NCI-H2107 treated with DMSO at 0.1 percent for 48 hours (cell line): ENCODE results near the gene NT5C2.
A peak's percentile ranks its signal among the peaks of the same experiment; 100 is the strongest.

Source experiments
- DNase-seq: peaks from one replicate; lab custom pipeline; 2025; ENCODE audit not compliant: unreplicated experiment; lab: John Stamatoyannopoulos, UW

Gene NT5C2

DNA sequence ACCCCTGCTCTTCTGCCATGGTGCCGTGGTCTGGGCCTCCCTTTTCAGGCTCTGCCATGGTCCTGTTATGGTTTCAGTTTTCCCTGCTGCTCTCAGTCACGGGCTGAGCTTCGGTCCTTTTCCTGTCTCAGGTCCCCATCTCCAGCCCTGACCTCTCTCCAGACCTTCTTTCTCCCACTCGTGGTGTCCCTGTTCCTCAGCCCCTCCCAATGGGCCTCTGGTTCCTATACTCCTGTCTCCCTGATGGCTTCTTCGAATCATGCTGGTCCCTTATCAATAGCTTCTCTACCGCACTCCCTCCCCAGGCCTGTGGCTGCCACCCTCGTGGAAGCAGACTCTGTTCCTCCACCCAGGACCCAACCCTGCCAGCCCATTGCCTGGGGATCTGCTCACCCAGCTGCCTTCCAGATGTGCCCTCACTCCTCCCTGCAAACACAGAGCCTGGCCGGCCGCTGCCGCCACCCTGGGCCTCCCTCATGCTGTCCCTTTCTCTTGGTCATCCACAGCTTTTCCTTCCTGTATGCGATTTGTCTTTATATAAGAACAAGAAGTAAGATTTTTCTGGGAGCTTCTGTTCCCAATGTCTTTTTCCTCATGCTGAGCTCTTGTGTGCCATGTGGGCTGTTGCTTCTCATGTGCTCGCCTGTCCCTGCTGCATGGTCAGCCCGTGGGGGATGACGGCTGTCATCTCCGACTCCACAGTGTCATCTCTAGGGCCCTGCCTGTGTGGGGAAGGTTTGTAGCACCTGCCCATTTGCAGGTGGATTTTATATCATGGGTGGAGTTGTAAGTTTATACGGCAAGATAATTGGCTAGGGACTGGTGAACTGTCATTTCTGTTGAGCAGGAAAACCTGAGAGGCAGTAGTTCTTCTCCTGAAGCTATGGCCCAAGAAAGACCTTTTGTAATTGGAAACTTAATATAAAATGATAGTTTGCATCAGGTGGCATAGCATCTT is 126.7 kb downstream of the NT5C2 start:
- no peak for DNase-seq

DNA sequence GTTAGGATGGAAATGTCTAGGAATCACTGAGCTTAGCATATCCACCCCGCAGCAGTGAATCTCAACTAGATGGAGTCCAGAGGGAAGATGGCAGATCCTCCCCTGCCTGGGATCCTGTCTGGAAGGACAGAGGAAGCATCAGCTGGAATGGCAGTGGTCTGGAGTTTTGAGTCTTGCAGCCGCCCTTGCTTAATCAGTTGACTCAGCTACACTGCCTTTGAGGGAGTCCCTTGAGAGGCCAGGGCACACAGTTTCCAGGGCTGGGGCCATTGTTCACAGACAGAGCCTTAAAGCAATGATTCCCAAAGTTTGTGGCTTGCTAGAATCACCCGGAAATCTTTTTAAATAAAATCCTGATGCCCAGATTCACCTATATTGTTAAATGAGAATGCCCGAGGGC is 128.1 kb downstream of the NT5C2 start:
- DNase-seq = no peak

DNA sequence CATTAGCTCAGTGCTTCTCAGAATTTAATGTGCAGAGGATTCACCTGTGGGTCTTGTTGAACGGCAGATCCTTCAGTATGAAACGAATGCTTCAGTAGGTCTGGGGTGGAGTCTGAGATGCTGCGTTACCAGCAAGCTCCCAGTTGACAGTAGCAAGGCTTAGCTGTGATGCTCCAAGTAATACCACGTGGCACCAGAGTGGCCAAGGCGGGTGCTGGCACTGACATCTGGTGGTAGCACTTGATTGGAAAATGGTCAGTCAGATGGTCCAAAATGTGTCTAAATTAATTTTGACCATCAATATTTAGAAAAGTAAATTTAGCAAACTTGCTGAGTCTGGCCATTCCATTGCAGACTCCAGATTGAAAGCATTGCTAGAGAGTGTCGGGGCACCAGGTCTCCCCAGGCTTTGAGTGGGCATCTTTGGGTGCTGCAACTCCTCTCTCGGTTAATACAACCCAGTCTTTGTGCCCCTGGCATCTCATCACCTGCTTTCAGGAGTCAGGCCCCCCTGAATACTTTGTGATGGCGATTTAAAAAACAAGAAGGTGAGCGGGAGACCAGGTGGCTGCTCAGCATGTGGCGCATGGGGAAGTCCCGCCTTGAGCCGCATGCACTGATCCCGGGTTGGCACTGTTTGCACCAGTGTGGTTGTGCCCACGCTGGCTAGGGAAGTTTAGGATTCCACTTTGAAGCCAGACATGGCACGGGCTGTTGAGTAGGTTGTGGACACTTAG is 130.1 kb downstream of the NT5C2 start:
- no peak for DNase-seq

DNA sequence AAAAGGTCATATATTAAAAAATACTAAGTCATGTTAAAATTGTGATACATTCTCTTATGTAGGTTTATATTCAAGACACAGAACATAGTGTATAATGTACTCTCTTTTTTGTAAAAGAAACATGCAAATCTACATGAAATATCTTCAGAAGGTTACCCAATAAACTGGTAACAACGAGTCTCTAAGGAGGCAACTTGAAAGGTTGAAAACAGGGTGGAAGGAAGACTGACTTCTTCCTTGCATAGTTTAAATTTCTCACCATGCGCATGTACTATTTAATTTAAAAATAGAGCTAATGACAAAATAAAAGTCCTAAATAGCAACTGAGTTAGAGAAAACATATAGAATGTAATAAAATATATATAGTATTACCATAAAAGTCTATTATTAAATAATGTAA is 132.5 kb downstream of the NT5C2 start:
- DNase-seq = no peak

DNA sequence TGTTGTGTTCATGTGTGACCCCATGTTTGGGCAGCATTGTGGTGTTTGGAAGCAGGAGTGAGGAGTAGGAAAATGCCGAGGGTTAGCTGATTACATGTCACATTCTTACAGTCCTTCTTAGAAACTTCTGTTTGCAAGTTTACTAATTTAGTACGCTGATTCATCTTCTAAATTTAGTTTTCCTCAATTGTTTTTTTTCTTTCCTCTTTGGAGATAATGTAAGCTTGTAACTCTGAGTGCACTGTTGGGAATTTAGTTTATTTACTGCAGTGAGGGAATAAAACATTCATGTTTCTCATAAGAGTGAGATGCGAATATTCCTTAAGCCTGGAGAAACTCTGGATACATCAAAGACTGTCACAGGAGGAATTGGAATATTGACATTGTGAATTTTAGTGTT is 135.0 kb downstream of the NT5C2 start:
- no peak for DNase-seq

DNA sequence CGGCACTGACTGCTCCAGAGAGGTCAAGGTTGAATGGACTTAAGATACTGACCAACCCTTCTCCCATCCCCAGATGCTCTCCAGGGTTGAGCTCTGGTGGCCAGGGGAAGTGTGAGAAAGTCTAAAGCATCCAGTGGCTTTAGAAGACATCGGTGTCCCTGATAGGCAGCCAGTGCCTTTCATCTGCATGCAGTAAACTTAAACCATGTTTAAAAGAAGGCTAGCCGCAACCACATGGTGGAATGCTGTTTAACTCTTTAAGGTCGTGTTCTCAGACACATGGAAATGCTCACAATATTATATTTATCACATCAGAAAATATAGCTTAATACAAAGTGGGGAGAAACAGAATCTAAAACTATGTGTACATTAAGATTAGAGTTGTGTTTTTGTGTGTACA is 138.0 kb downstream of the NT5C2 start:
- no peak for DNase-seq

DNA sequence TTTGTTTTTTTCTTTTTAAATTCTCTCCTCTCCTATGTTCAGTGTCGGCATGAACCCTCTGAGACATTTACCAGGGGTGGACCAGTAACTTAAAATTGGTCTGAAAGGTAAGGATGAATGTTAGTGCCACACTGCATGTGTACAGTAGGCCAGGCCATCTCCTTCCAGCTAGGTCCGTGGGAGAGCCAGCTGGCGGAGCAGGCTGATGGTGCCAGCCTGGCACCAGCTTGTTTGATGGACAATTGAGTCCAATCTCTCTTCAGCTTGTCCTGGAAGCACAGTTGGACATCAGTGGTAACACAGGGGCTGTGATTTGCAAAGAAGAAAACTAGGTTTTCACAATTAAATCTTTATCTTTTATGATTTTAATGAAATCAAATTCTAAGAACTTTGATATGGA is 138.5 kb downstream of the NT5C2 start:
- DNase-seq = no peak

DNA sequence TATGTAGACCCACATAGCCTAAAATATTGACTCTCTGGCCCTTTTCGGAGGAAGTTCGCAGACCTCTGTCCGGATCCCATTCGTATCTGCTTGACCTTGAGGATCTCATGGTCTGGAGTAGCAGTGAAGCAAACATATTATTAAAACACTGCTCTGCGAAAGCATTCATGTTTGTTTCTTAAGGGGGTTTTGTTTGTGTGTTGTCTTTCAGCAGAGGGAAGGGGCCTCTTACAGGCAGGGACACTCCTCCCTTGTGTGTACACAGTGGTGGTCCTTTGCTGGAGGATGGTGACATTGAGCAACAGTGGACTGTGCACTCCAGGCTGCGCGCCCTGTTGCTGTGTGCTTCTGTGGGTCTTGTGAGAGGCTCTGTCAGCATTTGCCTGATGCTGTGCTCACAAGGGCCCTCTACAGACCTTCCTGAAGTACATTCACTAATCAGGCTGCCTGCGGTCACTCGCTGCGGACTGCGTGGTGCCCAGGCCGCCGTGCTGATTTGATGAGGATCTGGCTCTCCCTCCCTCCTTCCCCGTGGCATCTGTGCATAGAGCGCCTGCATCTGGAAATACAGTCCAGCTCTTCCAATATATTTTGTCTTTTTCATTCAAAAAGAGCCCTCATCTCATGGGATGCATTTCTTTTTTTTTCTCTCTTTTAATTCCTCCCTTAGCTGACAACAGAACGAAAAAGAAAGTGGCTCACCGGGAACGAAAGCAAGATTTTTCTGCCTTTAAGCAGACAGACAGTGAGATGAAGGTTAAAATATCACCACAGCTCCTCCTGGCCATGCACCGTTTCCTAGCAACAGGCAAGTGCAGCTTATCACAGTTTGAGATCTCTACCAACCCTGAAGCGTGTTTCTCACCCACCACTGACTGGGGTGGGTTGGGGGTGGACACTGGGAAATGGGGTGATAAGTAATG is 139.2 kb downstream of the NT5C2 start:
- DNase-seq = no peak

DNA sequence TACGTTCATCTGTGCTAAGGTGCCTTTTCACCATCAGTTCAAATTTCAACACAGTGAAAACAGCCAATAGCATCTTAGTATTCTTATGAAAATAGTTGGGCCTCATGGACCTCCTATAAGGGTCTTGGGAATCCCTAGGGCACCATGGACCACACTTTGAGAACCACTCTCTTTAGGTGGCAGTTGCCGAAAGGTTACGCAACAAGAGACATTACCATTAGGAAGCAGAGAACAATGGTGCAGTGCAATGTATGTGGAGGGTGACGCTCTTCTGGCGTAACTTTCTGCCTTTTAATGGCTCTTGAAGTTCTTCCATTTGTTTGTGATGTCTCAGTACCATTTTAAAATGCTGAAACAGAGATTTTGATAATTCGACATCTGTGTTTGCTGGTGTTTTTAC is 143.8 kb downstream of the NT5C2 start:
- DNase-seq = no peak

DNA sequence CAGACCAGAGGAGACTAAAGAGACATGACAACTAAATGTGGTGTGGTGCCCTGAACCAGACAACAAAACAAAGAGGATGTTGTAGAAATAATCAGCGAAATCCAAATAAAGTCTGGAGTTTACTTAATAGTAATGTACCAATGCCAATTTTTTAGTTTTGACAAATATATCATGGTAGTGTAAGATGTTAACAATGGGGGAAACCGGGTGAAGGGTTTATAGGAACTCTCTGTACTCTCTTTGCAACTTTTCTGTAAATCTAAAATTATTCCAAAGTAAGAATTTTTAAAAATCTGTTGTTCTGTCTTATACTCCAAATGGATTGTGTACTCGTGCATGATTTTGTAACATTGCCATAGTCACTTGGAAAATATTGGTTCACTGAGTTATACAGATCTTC is 145.7 kb downstream of the NT5C2 start:
- no peak for DNase-seq

DNA sequence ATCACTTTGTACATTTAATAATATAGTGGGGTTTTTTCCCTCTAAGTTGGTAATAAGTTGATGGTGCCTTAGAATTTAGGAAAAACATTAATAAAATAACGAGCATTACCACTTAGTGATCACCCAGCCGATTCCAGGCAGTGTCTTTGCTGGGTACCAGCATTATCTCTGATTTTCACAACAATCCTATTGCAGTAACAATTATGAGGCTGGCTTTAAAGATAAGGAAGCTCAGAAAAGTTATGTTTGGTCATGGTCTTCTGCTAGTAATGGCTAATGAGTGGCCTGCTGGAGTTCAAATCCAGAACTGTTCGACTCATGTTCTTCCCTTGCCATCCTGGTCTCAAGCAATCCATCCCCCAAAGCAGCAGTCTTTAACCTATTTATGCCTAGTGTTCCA is 147.1 kb downstream of the NT5C2 start:
- no peak for DNase-seq

DNA sequence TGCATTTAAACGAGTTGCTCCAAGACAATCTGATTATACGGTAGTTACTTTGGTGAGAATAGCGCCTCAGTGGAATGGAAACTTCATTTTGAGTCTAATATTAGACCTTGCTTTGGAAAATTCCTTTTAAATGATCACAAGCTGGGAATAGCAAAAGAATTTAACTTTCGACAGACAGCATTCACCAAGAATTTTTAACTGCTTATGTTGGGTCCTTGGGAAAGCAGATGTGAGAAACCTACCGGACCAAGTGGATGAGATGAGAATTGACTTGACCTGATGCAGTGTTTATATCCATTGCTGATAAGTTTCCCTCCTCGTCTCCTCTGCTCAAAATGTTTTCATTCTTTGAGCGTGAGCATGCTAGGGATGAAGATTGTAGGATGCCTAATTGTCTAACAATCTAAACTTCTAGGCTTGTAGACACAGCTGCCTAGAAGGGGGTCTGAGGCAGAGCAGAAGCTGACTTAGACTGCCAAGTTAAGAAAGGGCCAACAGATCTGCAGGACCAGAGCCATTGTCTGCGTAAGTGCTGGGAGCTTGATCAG is 148.1 kb downstream of the NT5C2 start:
- DNase-seq = no peak

DNA sequence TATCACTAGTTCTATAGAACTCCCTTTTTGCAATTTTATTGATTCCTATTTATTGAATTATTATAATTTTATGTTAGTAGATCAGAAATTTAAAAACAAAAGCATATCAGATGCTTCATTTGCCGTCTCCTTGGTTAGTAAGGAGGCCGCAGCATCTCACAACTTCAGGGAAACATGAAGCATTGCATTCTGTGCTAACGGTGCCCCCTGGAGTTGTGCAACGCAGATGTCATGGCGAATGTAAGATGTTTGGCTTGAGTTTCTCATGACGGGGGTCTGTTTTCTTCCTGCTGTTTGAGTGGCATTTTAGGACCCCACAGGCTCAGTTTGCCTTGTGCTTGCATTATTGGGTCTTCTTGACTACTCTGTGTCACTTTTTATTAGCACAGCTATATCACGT is 150.2 kb downstream of the NT5C2 start:
- DNase-seq = no peak

DNA sequence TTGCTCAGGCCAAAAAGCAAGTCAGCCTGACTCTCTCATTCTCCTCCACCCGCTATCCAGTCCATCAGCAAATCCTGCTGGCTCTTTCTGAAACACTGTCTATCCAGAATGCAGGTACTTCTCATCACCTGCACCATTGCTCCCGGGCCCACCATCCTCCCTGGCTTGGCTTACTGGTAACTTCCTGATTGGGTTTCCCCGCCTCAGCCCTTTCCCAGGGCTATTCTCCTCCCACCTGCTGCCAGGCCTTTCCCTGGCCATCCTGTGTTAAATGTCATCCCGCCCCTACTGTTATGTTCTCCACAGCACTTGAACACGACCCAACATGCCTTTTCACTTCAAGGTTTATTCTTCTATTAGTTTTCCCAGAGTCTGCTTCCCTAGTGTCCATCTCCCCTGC is 150.9 kb downstream of the NT5C2 start:
- DNase-seq = peak; percentile 44

DNA sequence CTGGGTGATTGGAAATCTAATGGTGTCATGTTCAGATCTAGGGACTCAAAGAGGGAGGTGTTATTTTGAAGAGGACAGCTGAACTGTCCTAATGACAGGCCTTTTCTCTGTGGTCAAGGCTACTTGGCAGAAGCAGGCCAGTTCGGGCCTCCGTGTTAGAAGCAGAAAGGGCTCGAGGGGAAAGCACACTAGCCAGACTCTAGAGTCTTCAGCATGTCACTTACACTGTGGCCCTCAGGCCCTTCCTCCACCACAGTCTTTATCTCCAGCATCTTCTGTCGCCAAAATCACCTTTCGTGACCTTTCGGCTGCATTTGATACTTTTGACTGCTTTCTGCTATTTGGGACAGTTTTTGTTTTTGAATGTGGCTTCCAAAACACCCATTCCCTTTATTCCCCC is 151.7 kb downstream of the NT5C2 start:
- no peak for DNase-seq

DNA sequence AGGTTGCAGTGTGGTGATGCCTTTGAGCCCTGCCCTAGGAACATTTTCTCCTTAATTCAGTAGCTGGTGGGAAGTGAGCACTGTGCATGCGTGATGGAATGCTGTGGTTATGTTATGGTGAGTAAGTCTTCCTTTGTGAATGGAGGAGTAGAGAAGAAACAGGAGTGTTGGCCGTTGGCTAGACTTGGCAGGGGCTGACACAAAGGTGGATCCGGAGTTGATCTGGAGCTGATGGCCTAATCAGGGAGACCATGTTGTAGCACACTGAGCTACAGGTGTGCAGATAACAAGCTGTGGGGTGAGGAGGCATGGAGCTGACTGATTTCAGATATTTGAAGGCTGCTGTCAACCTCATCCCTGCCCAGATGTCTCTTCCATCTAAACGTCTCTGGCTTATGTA is 152.7 kb downstream of the NT5C2 start:
- no peak for DNase-seq

DNA sequence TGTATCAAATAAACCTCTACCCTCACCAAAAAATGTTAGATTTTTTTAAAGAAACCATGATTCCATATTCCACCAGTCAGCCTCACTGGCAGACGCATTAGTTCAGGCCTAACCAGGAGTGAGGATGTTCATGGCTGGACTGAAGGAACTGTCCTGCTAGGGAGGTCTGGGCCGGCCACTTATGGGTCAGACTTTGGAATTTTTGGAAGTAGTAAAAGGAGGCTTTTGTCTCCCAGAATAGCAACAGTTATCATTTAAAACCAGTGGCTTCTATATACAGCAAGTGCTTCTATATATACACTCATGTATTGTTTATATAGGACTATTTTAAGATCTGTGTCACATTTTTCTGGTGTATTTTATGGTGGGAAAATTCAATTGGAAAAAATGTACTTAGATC is 154.5 kb downstream of the NT5C2 start:
- DNase-seq = no peak
